ENCODE results near the gene TTLL11.

The TTLL11 gene

DNA sequence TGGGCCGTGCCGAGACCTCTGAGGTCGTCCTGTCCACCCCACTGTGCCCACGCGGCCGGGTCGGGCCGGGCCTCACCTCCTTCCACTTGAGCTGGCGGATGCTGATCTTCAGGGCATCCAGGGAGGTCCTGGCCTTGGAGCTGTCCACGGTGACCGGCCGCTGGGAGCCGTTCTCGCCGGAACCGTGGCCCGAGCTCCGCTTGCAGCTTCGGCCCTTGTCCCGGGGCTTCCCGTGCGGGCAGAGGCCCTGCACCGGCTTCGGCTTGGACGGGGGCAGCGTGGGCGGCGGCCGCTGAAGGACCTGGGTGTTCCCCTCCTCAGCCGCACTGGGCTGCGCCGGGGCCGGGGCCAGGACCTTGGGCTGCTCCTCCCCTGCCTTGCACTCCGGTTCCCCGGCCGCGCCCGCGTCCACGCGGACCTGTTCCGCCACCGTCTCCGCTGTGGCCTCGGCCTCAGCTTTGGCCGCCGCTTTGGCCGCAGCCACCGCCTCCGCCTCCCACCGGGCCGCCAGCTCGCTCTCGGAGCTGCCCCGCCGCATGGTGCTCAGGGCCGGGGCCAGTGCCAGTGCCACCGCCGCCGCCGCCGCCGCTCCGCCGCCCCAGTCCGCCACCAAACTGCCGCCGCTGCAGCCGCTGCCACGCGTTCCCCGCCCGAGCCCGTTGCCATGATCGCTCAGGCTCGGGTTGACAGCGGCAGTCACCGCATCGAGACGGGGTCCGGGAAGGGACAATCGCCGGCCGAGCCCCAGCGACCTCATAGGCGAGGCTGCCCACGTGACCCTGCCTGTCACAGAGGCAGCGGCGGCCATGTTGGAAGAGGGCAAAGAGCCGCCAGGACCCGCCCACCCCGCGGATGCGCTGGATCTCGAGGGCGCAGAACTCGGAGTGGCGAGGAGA, at the start of gene TTLL11:
Gene TTLL11 (minus strand): TSS at position 698 of the 896 bp plus-strand sequence. CDS start 160 bp downstream, at position 538.
- DNase-seq (ENCODE audit: insufficient read length, low spot score) (peak; percentile 94), FAIRE-seq (peak; percentile 88)

- FAIRE-seq = no peak
Measured at GRCh38 chr9:122141671-122142070, 48.6 kb upstream of the TTLL11 start.

GRCh38 chr9:122140368-122141193, 47.5 kb upstream of the TTLL11 start:
- FAIRE-seq (no peak), DNase-seq (ENCODE audit: insufficient read length, low spot score) (no peak)

More at GRCh38 chr9:122141671-122142070, 48.6 kb upstream of the TTLL11 start:
- DNase-seq (ENCODE audit: insufficient read length, low spot score) = no peak

GRCh38 chr9:122138560-122139268, 45.6 kb upstream of the TTLL11 start:
- FAIRE-seq (no peak), DNase-seq (ENCODE audit: insufficient read length, low spot score) (no peak)

GRCh38 chr9:122135529-122135859, 42.4 kb upstream of the TTLL11 start:
- no peak for DNase-seq (ENCODE audit: insufficient read length, low spot score)
- no peak for FAIRE-seq

GRCh38 chr9:122134822-122135528, 41.9 kb upstream of the TTLL11 start:
- DNase-seq (ENCODE audit: insufficient read length, low spot score) (no peak), FAIRE-seq (no peak)

- DNase-seq (ENCODE audit: insufficient read length, low spot score) = no peak
- no peak for FAIRE-seq
Measured at GRCh38 chr9:122133984-122134535, 41.0 kb upstream of the TTLL11 start.

DNA sequence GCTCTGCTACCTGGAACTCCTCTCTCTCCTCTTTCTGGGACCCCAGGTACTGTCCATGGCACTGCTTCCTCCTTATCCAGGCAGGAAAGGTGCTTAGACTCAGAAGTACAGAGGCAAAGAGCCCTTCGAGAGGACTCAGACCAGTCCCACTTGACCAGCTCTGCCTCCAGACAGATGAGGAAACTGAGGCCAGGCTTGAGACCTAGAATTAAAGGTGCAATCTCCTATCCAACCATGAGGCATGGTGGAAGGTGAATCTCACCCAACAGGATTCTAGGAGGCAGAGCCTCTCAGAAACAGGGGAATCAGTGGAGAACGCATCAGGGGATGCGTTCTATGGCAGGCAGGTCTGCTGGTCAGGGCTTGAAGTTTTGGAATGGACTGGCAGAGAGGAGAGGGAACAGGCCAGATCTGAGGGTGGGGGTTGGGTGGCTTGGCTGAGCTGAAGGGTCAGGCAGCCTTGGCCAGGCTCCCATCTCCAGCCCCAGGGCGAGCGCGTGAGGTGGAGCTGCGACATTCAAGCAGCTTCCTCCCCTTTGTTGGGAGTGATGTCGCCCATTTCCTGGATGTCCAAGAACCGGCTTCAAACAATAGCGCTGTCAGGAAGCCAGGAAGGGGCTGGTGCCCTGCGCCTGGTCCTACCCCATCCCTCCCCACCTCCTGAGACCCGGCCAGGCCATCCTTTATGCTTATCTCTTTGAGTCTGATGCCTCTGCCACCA, 40.3 kb upstream of the TTLL11 start:
- DNase-seq (ENCODE audit: insufficient read length, low spot score) = no peak
- FAIRE-seq = no peak

DNA sequence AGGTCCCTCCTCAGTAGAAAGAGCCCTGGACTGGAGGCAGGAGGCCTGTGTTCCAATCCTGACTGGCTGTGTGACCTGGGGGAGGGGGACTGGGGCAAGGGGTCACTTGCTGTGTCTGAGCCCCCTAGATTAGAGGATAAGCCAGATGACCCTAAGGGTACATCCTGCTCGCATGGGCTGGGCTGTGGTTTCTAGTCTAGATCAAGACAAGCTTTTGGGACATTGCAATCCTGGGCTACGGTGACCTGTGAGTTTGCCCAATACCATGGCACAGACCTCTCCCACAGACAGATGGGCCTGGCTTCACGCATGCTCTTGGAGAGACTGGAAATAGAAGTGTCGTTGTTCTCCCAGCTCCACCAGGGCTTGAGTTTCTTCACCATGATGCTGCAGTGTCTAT, 39.4 kb upstream of the TTLL11 start:
- DNase-seq (ENCODE audit: insufficient read length, low spot score) = no peak
- no peak for FAIRE-seq

DNA sequence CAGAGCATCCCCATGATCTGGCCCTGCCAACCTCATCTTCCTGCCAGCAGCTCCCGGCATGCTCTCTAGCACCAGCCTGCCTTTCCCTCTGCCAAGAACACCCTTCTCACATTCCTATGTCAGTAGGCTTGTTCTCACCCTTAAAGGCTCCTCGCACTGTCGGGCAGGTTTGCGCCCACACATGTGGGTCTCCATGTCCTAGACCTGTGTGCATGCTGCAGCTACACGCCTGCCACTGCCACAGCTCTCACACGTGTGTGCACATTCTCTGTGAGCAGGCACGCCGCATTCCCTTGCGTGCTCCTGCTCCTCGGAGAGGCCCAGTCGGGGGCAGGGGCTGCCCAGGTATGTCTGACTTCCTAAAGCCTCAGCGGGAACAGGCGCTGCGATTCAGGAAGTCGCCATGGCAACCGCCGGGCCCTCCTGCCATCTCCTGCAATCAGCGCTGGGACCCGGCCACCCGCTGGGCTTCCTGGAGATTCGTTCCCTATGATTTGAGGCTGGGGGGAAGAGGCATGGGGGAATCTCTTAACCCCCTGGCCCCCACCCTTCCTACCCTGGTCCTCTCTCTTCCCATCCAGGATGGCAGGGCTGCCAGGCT, 38.4 kb upstream of the TTLL11 start:
- FAIRE-seq = no peak
- no peak for DNase-seq (ENCODE audit: insufficient read length, low spot score)

DNA sequence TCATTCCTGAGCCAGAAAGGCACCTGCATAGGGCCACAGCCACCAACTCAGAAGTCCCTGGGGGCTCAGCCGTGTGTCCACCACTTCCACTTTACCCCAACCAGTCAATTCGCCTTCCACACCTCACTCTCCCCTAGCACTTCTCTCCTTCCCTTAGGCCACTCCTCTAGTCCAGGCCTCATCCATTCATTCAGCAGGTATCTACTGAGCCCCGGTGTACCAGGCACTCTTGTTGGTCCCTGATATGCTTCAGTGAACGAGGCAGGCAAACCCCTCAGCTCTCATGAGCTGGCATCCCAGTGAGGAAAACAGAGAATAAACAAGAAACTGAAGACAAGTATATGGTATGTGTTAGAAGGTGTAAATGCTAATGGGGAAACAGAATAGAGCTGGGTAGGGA, 37.7 kb upstream of the TTLL11 start:
- FAIRE-seq (no peak), DNase-seq (ENCODE audit: insufficient read length, low spot score) (no peak)

- no peak for DNase-seq (ENCODE audit: insufficient read length, low spot score)
- FAIRE-seq = no peak
Measured at GRCh38 chr9:122129969-122130368, 36.9 kb upstream of the TTLL11 start.

GRCh38 chr9:122128969-122129343, 35.8 kb upstream of the TTLL11 start:
- DNase-seq (ENCODE audit: insufficient read length, low spot score) (no peak), FAIRE-seq (no peak)

DNA sequence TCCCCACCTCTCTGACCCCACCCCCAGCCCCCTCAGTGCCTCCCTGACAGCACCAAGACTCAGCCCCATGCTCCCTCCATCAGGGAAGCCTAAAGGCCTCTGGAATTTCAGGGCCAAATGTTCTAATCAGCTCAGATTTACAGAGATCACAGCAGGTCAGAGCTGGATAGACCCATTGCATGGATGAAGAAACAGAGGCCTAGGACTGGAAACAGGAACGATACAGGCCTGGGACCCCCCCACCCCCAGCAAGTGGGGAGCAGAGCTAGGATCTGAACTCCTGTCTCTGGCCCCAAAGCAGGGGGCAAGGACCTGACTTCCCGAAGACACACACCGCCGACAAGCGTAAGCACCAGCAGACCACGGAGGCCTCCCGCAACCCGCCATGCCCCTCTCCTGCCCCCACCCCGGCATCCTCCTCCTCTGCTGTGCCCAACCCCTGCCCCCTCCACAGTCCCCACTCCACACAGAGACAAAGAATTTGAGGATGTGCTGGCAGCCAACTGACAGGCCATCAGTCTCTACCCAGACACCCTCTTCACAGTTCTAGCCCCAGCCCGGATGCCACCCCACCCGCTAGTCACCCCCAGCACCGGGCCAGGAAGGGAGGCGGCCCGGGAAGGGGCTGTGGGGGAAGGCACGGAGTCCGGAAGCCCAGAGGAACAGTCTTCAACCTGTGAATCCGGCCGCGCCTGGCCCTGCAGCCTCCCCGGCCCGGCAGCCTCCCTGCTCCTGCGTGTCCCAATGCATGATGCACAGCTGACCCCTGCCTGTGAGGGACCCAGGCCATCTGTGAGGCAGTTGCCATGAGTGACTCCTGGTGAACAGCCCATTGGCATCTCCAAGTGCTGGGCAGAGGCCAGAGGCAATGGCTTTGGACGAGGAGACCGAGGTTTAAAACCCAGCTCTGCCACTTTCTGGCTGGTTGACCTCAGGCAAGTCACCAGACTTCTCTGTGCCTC, 35.2 kb upstream of the TTLL11 start:
- DNase-seq (ENCODE audit: insufficient read length, low spot score) (no peak), FAIRE-seq (no peak)

GRCh38 chr9:122127396-122127798, 34.3 kb upstream of the TTLL11 start:
- no peak for FAIRE-seq
- DNase-seq (ENCODE audit: insufficient read length, low spot score) = no peak

- DNase-seq (ENCODE audit: insufficient read length, low spot score) (no peak), FAIRE-seq (no peak)
Measured at GRCh38 chr9:122126331-122127261, 33.5 kb upstream of the TTLL11 start.

All from GM19239 (cell line).